K562 (cell line): Measurements from ENCODE around the gene SMAD3. TPM values are rescaled to one million over a fixed set of nuclear protein-coding genes. Genes with fewer than 3 reads are reported as not detected.

Experiments
- C11orf30 ChIP-seq: fragments of 450-650 bp; IDR thresholded peaks from 2 replicates; pipeline ENCODE4 v1.6.1; 2016; ENCODE audit warnings: low read depth, mild to moderate bottlenecking
- CREB1 ChIP-seq, 2 experiments: sonication (generic) in 1 of 2; formaldehyde crosslinking in 1 of 2; IDR thresholded peaks; 2 replicates each; pipeline versions ENCODE4 v1.6.1 to v1.8.0; 2012 to 2022; ENCODE audit warnings: inconsistent platforms in 1 of 2, mild to moderate bottlenecking in 1 of 2, missing genetic modification reagents in 1 of 2, moderate library complexity in 1 of 2
- E4F1 ChIP-seq: fragments of 250-450 bp; sonication (Bioruptor Pico); IDR thresholded peaks from 2 replicates; pipeline ENCODE4 v1.5.0; 2021; ENCODE audit warnings: mild to moderate bottlenecking, borderline replicate concordance
- HMBOX1 ChIP-seq: sonication (generic); IDR thresholded peaks from 2 replicates; pipeline ENCODE4 v1.6.1; 2016
- MEF2D ChIP-seq: conservative IDR thresholded peaks from 2 replicates; pipeline ENCODE4 v1.6.1; 2016; ENCODE audit warnings: low read depth, missing genetic modification characterization, missing compliant biosample characterization
- RBM17 ChIP-seq: fragments of 200-400 bp; formaldehyde crosslinking; IDR thresholded peaks from 2 replicates; pipeline ENCODE4 v1.6.1; 2017; ENCODE audit warnings: low read depth, mild to moderate bottlenecking, low read length, borderline replicate concordance
- TRIM24 ChIP-seq, 2 experiments: fragments of 450-650 bp; IDR thresholded peaks; 2 replicates each; pipeline ENCODE4 v1.6.1; 2016
- ZKSCAN8 ChIP-seq: fragments of 200-800 bp; sonication (Bioruptor generic); IDR thresholded peaks from 2 replicates; pipeline ENCODE4 v1.6.1; 2016; ENCODE audit warnings: missing genetic modification characterization, missing compliant biosample characterization
- ZNF57 ChIP-seq: fragments of 450-650 bp; formaldehyde crosslinking; IDR thresholded peaks from 2 replicates; pipeline ENCODE4 v1.4.0; 2020; ENCODE audit warnings: mild to moderate bottlenecking, moderate library complexity
- ZNF764 ChIP-seq: fragments of 250-450 bp; sonication (Bioruptor Pico); IDR thresholded peaks from 2 replicates; pipeline ENCODE4 v1.4.0; 2020; ENCODE audit warnings: low read depth, mild to moderate bottlenecking, moderate library complexity
- polyA plus RNA-seq, 8 experiments: library from polyadenylated mRNA; depleted of rRNA in 4 of 8; stranded (reverse) in 5 of 8; unstranded in 3 of 8; fragments of >200 nt; fragmentation: Nextera tagmentation in 2 of 8; fragmentation: Illumina TruSeq in 1 of 8; extraction: Ambion mirVana in 2 of 8; extraction: Trizol in 1 of 8; gene quantifications; 2 replicates each; pipeline versions ENCODE4 v1.2.1 to v1.2.3, GENCODE V29; 2011 to 2014; ENCODE audit warnings: inconsistent platforms in 1 of 8, missing spikeins in 1 of 8
- total RNA-seq, 7 experiments: library from RNA; depleted of rRNA in 6 of 7; stranded (reverse); fragments of >200 nt in 6 of 7; fragmentation: Illumina TruSeq in 2 of 7; extraction: Trizol in 2 of 7; gene quantifications; 2 replicates each; pipeline versions ENCODE4 v1.2.1 to v1.2.3, GENCODE V29; 2011 to 2021; ENCODE audit warnings: low replicate concordance in 1 of 7
- TF ChIP-seq, protein P1 (sequence below), 2 experiments: fragments of 450-650 bp; IDR thresholded peaks; 2 replicates each; pipeline ENCODE4 v1.6.1; 2016; ENCODE audit warnings: mild to moderate bottlenecking in 2 of 2, borderline replicate concordance in 1 of 2, low read depth in 1 of 2, moderate library complexity in 1 of 2
- TF ChIP-seq, protein P2 (sequence below): fragments of 450-650 bp; IDR thresholded peaks from 2 replicates; pipeline ENCODE4 v1.6.1; 2016; ENCODE audit warnings: low read depth, mild to moderate bottlenecking, moderate library complexity

SMAD3 gene
- total and polyA plus RNA-seq, 9 of the 15 experiments (the other 6 are each of a cell fraction or from before 2014, with no cell fraction given): 4.3 to 39.2 (median 11.1) TPM

- TF ChIP-seq, protein P1, sequence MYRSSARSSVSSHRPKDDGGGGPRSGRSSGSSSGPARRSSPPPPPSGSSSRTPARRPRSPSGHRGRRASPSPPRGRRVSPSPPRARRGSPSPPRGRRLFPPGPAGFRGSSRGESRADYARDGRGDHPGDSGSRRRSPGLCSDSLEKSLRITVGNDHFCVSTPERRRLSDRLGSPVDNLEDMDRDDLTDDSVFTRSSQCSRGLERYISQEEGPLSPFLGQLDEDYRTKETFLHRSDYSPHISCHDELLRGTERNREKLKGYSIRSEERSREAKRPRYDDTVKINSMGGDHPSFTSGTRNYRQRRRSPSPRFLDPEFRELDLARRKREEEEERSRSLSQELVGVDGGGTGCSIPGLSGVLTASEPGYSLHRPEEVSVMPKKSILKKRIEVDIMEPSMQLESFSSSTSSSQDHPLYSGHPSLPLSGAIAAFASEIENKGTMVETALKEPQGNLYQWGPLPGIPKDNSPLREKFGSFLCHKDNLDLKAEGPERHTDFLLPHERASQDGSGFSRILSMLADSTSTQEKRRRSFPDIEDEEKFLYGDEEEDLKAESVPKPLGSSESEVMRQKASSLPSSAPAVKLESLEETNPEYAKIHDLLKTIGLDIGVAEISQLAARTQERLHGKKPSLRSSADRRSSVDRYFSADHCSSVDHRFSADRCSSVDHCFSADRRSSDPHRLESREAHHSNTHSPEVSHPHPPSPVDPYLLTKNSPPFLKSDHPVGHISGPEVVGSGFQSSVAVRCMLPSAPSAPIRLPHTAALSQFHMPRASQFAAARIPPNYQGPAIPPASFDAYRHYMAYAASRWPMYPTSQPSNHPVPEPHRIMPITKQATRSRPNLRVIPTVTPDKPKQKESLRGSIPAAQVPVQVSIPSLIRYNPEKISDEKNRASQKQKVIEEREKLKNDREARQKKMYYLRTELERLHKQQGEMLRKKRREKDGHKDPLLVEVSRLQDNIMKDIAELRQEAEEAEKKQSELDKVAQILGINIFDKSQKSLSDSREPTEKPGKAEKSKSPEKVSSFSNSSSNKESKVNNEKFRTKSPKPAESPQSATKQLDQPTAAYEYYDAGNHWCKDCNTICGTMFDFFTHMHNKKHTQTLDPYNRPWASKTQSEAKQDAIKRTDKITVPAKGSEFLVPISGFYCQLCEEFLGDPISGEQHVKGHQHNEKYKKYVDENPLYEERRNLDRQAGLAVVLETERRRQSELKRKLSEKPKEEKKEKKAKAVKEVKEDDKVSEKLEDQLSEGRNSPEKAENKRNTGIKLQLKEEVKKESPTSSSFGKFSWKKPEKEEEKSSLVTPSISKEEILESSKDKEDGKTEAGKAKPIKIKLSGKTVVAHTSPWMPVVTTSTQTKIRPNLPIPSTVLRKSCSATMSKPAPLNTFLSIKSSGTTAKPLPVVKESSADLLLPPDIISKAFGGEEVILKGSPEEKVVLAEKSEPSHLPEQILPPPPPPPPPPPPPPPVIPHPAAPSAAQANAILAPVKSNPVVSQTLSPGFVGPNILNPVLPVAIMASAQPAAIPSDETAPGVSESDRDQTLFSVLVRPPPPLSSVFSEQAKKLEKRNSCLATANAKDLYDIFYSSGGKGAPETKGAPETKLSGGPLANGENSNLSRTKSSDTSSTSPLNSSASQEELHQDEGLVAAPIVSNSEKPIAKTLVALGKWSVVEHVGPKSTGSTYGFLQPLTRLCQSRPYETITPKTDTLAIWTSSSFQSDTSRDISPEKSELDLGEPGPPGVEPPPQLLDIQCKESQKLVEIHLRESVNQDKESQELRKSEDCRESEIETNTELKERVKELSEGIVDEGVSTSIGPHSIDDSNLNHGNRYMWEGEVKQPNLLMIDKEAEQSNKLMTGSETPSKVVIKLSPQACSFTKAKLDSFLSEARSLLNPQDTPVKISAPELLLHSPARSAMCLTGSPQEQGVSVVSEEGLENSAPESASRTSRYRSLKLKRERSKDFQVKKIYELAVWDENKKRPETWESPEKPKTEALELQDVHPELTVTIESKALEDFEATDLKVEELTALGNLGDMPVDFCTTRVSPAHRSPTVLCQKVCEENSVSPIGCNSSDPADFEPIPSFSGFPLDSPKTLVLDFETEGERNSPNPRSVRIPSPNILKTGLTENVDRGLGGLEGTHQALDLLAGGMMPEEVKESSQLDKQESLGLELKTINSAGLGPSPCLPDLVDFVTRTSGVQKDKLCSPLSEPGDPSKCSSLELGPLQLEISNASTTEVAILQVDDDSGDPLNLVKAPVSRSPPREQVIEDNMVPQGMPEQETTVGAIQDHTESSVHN (IDR thresholded peaks at IDR 0.05; ENCODE audit: borderline replicate concordance in 1 of 2, low read depth in 1 of 2): peak in 1 of 2 experiments; percentile 88; a peak in 2 of 4 replicates
- TF ChIP-seq ZKSCAN8 (CRISPR knock-in tag) (peak; percentile 63; the same call in 1 of the 2 replicates), MEF2D (tag) (peak; percentile 84), HMBOX1 (peak; percentile 64; the same call in 1 of the 2 replicates), E4F1 (CRISPR knock-in tag) (no peak), CREB1 (IDR thresholded peaks at IDR 0.05) (peak; percentile 70; the same call in 1 of the 2 replicates), CREB1 (CRISPR knock-in tag; IDR thresholded peaks at IDR 0.05) (no peak), TRIM24 (IDR thresholded peaks at IDR 0.05) (peak; percentile 92 to 94), RBM17 (no peak), C11orf30 (peak; percentile 62), ZNF764 (CRISPR knock-in tag) (no peak), ZNF57 (CRISPR knock-in tag) (no peak)
- TF ChIP-seq, protein P2, sequence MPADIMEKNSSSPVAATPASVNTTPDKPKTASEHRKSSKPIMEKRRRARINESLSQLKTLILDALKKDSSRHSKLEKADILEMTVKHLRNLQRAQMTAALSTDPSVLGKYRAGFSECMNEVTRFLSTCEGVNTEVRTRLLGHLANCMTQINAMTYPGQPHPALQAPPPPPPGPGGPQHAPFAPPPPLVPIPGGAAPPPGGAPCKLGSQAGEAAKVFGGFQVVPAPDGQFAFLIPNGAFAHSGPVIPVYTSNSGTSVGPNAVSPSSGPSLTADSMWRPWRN: peak; percentile 84
Measured at GRCh38 chr15:67091071-67091979, 25.9 kb downstream of the SMAD3 start (continued).
